Stimulated activated CD8-positive, alpha-beta memory T cell treated with anti-CD3 and anti-CD28 coated beads, Interleukin-15, amount 100 ng/mL, for 4 hours (primary cell): ENCODE data around the gene NMT1.

Source experiments
- DNase-seq, 2 donors: peaks; one replicate each; pipeline ENCODE4 v3.0.0-alpha.2; 2020; ENCODE audit warnings: low read depth in 2 of 2

The NMT1 gene

GRCh38 chr17:45135978-45136791 is 75.1 kb downstream of the NMT1 start:
- no peak for DNase-seq

GRCh38 chr17:45136846-45137560 is 75.9 kb downstream of the NMT1 start:
- DNase-seq, result no peak

GRCh38 chr17:45137561-45138305 is 76.6 kb downstream of the NMT1 start:
- DNase-seq, result no peak

GRCh38 chr17:45138911-45139532 is 77.9 kb downstream of the NMT1 start:
- DNase-seq, result no peak

GRCh38 chr17:45139533-45139920 is 78.4 kb downstream of the NMT1 start:
- no peak for DNase-seq

GRCh38 chr17:45143094-45143670 is 82.1 kb downstream of the NMT1 start:
- no peak for DNase-seq

- no peak for DNase-seq
Measured at GRCh38 chr17:45143767-45144198, 82.7 kb downstream of the NMT1 start.

- DNase-seq, result no peak
Measured at GRCh38 chr17:45144199-45145034, 83.3 kb downstream of the NMT1 start.

GRCh38 chr17:45145035-45145389 is 83.9 kb downstream of the NMT1 start:
- no peak for DNase-seq

GRCh38 chr17:45146166-45146565 is 85.0 kb downstream of the NMT1 start:
- DNase-seq, result no peak

- no peak for DNase-seq
Measured at GRCh38 chr17:45146592-45146889, 85.4 kb downstream of the NMT1 start.

GRCh38 chr17:45146890-45147580 is 85.9 kb downstream of the NMT1 start:
- no peak for DNase-seq

GRCh38 chr17:45147581-45148182 is 86.6 kb downstream of the NMT1 start:
- DNase-seq, result peak; percentile 51 to 53

GRCh38 chr17:45148183-45149036 is 87.3 kb downstream of the NMT1 start, which contains the start of gene HEXIM1:
TSS of gene HEXIM1 (plus strand) at chr17:45148475. CDS start at chr17:45149191, 716 bp downstream.
- peak; percentile 98 for DNase-seq

GRCh38 chr17:45149037-45149668 is 88.0 kb downstream of the NMT1 start:
- peak in 1 of 2 donors; percentile 48 for DNase-seq

GRCh38 chr17:45149669-45150664 is 88.8 kb downstream of the NMT1 start:
- DNase-seq, result no peak
